ENCODE data around the gene KEL.

KEL gene

DNA sequence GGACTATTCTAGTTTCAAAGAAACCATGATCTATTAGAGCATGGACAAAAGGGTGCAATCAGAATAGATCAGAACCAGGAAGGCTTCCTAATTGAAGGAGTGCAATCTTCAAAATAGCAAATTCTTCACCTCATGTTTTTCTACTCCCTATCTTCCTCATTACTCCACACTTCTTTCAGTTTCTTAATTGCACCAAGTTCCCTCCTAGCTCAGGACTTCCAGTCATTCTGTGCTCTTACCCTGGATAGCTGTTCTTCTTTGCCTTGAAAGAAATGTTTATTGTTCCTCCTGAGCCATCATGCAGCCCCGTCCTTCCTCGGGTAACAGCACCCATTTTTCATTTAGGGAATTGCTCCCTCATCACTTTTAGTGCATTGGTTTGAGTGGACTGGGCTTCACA lies 51.7 kb downstream of the KEL start:
- no peak for DNase-seq (ENCODE audit: extremely low read depth, insufficient read length)

DNA sequence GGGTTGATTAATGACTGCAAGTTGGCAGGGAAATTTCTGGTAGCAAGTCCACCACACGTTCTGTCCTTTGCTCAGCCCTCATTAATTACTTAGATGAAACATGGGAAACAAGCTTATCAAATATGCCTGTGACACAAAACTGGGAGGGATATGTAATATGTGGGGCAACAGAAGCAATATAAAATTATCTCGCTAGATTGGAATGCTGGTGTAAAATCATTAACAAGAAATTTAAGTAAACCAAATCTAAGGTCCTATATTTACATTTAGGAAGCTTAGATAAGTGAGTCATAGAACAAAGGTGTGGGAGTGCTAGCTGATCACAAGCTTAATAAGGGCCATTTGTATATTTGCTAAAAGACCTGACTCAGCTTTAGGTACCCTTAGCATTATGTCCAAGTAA lies 52.1 kb downstream of the KEL start:
- H3K27me3 ChIP-seq (replicated peaks; ENCODE audit: control insufficient read depth, insufficient read depth, low read length): no peaks in the 10 kb centered on the region
- H3K36me3 ChIP-seq (ENCODE audit: control insufficient read depth, insufficient read depth, low read length): no peaks in the 10 kb centered on the region
- H3K4me3 ChIP-seq (replicated peaks; ENCODE audit: low read depth, low read length): no peak overlapping the region
- DNase-seq (ENCODE audit: extremely low read depth, insufficient read length): no peak
- TF ChIP-seq, protein P1, sequence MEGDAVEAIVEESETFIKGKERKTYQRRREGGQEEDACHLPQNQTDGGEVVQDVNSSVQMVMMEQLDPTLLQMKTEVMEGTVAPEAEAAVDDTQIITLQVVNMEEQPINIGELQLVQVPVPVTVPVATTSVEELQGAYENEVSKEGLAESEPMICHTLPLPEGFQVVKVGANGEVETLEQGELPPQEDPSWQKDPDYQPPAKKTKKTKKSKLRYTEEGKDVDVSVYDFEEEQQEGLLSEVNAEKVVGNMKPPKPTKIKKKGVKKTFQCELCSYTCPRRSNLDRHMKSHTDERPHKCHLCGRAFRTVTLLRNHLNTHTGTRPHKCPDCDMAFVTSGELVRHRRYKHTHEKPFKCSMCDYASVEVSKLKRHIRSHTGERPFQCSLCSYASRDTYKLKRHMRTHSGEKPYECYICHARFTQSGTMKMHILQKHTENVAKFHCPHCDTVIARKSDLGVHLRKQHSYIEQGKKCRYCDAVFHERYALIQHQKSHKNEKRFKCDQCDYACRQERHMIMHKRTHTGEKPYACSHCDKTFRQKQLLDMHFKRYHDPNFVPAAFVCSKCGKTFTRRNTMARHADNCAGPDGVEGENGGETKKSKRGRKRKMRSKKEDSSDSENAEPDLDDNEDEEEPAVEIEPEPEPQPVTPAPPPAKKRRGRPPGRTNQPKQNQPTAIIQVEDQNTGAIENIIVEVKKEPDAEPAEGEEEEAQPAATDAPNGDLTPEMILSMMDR (IDR thresholded peaks at IDR 0.05; ENCODE audit: insufficient read depth, low read length, poor library complexity, severe bottlenecking): no peak

More for the DNA sequence above, 51.7 kb downstream of the KEL start:
- no peaks in the 10 kb centered on the region for H3K36me3 ChIP-seq (ENCODE audit: control insufficient read depth, insufficient read depth, low read length)
- TF ChIP-seq, protein P1 (IDR thresholded peaks at IDR 0.05; ENCODE audit: insufficient read depth, low read length, poor library complexity, severe bottlenecking): no peak
- no peaks in the 10 kb centered on the region for H3K27me3 ChIP-seq (replicated peaks; ENCODE audit: control insufficient read depth, insufficient read depth, low read length)
- no peak overlapping the region for H3K4me3 ChIP-seq (replicated peaks; ENCODE audit: low read depth, low read length)

GRCh38 chr7:142908921-142909890 lies 53.0 kb downstream of the KEL start:
- Histone ChIP-seq H3K36me3 (ENCODE audit: control insufficient read depth, insufficient read depth, low read length) (no peaks in the 10 kb centered on the region), H3K4me3 (replicated peaks; ENCODE audit: low read depth, low read length) (no peak overlapping the region), H3K27me3 (replicated peaks; ENCODE audit: control insufficient read depth, insufficient read depth, low read length) (no peaks in the 10 kb centered on the region)
- TF ChIP-seq, protein P1 (IDR thresholded peaks at IDR 0.05; ENCODE audit: insufficient read depth, low read length, poor library complexity, severe bottlenecking): peak; percentile 55
- DNase-seq (ENCODE audit: extremely low read depth, insufficient read length): no peak

- Histone ChIP-seq H3K36me3 (ENCODE audit: control insufficient read depth, insufficient read depth, low read length) (no peaks in the 10 kb centered on the region), H3K4me3 (replicated peaks; ENCODE audit: low read depth, low read length) (no peak overlapping the region), H3K27me3 (replicated peaks; ENCODE audit: control insufficient read depth, insufficient read depth, low read length) (no peaks in the 10 kb centered on the region)
- DNase-seq (ENCODE audit: extremely low read depth, insufficient read length): no peak
- TF ChIP-seq, protein P1 (IDR thresholded peaks at IDR 0.05; ENCODE audit: insufficient read depth, low read length, poor library complexity, severe bottlenecking): no peak
Observed at GRCh38 chr7:142908290-142908689, 53.9 kb downstream of the KEL start.

DNA sequence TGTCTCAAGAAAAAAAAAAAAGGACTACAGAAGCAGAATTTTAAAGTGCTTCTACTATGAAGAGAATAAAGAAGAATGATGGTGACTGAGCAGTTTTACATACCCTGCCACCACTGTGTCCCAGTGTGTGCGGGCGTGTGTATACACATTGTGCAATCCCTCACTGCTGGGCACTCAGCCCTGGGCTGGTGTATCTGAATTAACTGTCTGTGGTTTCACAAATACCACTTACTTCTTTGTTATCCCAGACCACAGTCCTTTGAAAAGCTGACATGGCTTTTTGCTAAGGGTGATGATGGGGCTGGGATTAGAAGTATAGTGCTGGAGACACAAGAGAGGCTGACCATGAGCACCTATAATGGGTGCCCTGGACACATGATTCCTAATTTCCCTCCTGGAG lies 55.5 kb downstream of the KEL start:
- Histone ChIP-seq H3K27me3 (replicated peaks; ENCODE audit: control insufficient read depth, insufficient read depth, low read length) (no peaks in the 10 kb centered on the region), H3K36me3 (ENCODE audit: control insufficient read depth, insufficient read depth, low read length) (no peaks in the 10 kb centered on the region), H3K4me3 (replicated peaks; ENCODE audit: low read depth, low read length) (no peak overlapping the region)
- no peak for DNase-seq (ENCODE audit: extremely low read depth, insufficient read length)
- TF ChIP-seq, protein P1 (IDR thresholded peaks at IDR 0.05; ENCODE audit: insufficient read depth, low read length, poor library complexity, severe bottlenecking): no peak

Data from GM06990 (cell line).